GM12891 (cell line): ENCODE results near the gene CD109.

Source experiments
- POLR2A ChIP-seq: IDR thresholded peaks from 2 replicates; pipeline ENCODE4 v1.6.1; 2011; ENCODE audit warnings: low read depth, low read length, control low read depth
- TAF1 ChIP-seq: IDR thresholded peaks from 2 replicates; pipeline ENCODE4 v1.6.1; 2011; ENCODE audit warnings: low read depth, low read length, control low read depth

DNA sequence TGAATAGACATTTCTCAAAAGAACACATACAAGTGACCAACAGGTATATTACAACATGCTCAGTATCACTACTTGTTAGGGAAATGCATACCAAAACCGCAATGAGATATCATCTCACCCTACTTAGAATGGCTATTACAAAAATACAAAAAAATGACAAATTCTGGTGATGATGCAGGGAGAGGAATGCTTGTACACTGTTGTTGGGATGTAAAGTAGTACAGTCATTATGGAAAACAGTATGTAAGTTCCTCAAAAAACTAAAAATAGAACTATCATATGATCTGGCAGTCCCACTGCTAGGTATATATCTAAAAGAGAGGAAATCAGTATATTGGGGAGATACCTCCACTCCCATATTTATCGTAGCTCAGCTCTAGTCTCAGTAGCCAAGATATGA is 31.3 kb upstream of the CD109 start:
- TF ChIP-seq POLR2A (no peak), TAF1 (no peak)
